Jurkat, Clone E6-1 (cell line): Measurements from ENCODE around the gene NRG2. TPM values are rescaled to one million over a fixed set of nuclear protein-coding genes. Genes with fewer than 3 reads are reported as not detected.

Experiments used
- DNase-seq: peaks from one replicate; pipeline ENCODE4 v3.0.0-alpha.2; 2011; ENCODE audit warnings: low read depth, low spot score
- H3K4me3 ChIP-seq: 2 replicates; pipeline ENCODE4 v1.5.1; 2011; ENCODE audit warnings: mild to moderate bottlenecking, low read length, control low read depth, moderate library complexity
- polyA plus RNA-seq: library from polyadenylated mRNA; unstranded; fragments of >200 nt; gene quantifications from one replicate; pipeline ENCODE4 v1.2.1, GENCODE V29; 2012; ENCODE audit warnings: missing spikeins; ENCODE audit not compliant: insufficient read length, insufficient read depth

NRG2 gene
- not detected for polyA plus RNA-seq

- peak; percentile 39 for DNase-seq
- H3K4me3 ChIP-seq: peak within 1 kb of the TSS; percentile 52
These were observed at the start of gene NRG2 for GRCh38 chr5:140042643-140043507. Gene NRG2, minus strand, starts transcription at chr5:140043299.

DNA sequence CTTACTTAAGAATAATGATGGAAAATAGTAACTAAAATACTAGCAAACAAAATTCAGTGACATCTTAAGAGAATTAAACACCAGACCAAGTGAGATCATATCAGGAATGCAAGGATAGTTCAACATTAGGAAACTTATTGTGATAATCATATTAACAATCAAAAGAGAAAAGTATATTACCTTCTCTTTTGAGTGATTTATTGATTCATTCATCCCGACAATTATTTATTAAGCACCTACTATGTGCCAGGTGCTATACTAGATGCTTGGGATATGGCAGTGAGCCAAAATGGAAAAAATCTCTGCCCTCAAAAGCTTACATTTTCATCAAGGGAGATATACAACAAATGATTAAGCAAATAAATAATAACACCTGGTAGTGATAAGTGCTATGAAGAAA, 47.2 kb upstream of the NRG2 start:
- H3K4me3 ChIP-seq: no peak overlapping the region
- no peak for DNase-seq

DNA sequence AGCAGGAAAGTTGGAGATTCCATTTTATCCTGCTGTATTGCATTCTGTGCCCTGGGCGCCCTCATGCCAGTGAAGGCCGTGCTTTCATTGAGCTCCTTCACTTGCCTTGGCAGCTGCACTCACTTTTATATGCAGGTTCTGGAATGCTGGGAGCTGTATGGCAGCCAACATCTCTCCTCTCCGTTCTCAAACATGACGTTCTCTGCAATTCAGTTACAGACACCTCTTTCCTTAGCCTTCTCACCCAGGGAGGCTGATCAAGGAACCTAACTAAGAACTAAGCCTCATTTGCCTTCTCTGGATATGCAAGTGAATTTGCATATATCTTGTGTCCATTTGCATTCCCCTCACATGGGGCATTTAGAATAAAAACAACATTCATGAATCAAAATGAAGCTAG, 41.4 kb upstream of the NRG2 start:
- H3K4me3 ChIP-seq: no peak overlapping the region
- DNase-seq: no peak

- DNase-seq: no peak
- no peak overlapping the region for H3K4me3 ChIP-seq
These were observed 40.6 kb upstream of the NRG2 start for GRCh38 chr5:140083650-140084049.

DNA sequence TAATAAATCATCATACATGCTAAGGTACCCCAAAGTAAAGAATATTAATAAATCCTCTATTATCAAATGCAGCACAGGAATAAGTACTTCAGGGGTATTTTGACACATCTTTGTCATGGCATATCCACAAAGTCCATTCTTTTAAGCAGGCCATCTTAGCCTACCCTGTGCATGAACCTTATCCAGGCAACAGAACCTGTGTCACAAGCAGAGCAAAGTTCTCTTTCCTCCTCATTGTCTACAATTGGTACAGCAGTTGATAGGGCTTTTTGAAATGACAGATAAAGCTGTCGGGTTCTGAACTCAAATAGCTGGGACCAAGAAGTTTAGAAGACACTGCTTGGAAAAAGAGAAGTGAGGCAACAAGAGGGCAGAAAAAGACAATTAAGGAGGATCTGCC, 40.0 kb upstream of the NRG2 start:
- H3K4me3 ChIP-seq: no peak overlapping the region
- DNase-seq: no peak

DNA sequence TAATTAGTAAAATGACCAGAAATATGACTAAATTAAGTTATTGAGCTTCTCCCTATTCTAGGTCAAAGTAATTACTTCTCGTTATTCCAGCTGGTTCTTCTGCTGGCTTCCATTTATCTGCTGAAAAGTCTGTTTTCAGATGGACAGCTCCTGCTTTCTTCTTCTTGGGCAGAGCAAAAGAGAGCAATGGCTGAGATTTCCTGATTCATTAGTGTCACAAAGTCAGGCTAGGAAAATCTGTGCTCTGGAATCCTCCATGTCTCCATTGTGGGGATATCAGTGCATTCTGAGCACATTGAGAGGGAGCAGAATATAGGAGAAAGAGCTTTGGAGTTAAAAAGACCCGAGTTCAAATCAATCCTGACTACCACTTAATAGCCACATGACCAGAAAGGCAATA, 33.7 kb upstream of the NRG2 start:
- H3K4me3 ChIP-seq: no peak overlapping the region
- no peak for DNase-seq

GRCh38 chr5:140076142-140076541, 33.0 kb upstream of the NRG2 start:
- DNase-seq: no peak
- H3K4me3 ChIP-seq: no peak overlapping the region

- DNase-seq: no peak
- H3K4me3 ChIP-seq: no peak overlapping the region
These were observed 32.3 kb upstream of the NRG2 start for GRCh38 chr5:140075371-140075770.

DNA sequence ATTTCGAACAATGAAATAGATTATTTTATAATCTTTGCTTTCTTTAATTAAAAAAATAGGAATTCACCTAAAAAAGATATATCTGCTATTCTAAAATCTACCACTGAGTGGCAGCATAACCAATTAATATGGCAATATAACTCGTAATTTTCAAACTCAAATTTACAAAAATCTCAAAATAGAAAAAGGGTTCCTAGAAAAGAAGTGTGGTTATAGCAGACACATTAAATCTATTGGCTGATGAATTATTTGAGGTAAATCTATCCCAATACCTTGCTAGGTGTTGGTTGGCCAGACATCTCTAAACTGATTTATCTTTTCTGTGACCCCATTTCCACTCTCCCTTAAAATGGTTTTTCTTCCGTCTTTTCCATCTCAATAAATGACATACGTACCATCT, 30.2 kb upstream of the NRG2 start:
- H3K4me3 ChIP-seq: no peak overlapping the region

GRCh38 chr5:140072812-140073211, 29.7 kb upstream of the NRG2 start:
- DNase-seq: no peak
- H3K4me3 ChIP-seq: no peak overlapping the region

More for the DNA sequence above, 30.2 kb upstream of the NRG2 start:
- DNase-seq: peak; percentile 15

DNA sequence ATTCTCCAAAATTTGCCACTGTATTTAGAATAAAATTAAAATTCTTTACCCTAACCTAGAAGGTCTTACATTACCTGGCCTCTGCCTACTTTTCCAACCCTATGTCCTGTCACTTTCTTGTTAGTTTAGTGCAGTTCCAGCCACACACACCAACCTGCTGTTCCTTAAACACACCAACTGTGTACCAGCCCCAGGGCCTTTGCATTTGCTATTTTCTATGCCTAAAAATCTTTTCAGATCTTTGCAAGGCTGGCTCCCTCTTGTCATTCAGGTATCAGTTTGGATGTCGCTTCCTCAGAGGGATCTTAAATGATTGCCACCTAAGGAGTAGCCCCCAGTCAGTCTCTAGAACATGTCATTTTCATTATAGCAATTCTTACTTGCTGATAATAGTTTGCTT, 17.7 kb upstream of the NRG2 start:
- H3K4me3 ChIP-seq: no peak overlapping the region
- no peak for DNase-seq

DNA sequence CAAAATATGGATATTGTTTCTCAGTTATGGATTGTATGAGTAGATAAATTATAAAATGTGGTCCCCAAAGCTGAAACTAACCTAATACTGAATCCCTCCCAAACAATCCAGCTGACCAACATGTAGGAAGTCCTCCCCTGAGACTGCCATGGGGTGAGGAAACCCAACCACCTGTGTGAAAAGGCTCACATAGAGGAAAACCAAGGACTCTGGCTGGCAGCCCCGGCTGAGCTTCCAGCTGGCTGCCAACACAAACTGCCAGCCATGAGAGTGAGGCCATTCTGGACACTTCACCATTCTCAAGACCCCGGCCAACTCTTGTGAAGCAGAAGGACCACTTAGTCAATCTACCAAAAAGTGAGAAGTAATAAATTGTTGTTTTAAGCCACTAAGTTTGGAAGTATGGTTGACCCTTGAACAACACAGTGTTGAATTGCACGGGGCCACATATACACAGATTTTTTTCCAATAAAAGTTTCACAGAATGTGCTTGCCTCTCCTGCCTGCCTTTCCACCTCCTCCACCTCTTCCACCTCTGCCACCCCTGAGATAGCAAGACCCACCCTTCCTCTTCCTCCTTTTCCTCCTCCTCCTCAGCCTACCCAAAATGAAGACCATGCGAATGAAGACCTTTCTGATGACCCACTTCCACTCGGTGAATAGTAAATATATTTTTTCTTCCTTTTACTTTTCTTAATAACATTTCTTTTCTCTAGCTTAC, 15.3 kb upstream of the NRG2 start:
- H3K4me3 ChIP-seq: no peak overlapping the region
- DNase-seq: no peak

DNA sequence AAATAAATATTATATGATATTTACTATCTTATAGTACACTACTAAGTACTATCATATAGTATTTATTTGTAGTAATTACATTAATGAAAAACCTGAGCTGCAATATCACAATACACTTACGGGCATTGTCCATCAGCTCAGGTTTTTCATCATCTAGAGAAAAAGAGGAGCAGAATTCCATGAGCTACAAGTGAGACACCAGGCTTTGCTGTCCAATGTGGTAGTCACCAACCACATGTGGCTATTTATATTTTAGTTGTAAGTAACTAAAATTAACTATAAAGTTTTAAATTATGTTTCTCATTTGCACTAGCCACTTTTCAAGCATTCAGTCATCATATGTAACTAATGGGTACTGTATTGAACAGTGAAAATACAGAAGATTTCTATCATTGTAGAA, 13.8 kb upstream of the NRG2 start:
- no peak overlapping the region for H3K4me3 ChIP-seq
- no peak for DNase-seq

DNA sequence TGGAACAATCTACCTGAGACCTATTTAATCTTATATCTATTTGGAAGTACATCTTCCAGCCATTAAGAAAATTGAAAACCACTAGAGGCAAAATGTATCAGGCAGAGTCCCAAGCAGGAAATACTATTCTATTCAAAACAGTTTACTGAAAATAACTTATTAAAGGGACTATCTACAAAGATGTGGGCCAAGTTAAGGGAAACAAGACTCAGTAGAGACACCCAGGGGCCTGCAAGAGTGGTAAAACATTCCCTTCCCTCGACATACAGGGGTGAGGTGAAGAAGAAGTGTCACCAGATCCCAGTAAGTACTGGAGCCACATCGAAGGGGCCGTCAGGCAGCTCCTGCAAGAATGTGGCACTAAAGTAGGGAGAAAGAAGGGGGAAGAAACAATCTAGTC, 12.1 kb upstream of the NRG2 start:
- no peak overlapping the region for H3K4me3 ChIP-seq
- DNase-seq: no peak

GRCh38 chr5:140054086-140054689, 11.1 kb upstream of the NRG2 start:
- H3K4me3 ChIP-seq: no peak overlapping the region
- no peak for DNase-seq

DNA sequence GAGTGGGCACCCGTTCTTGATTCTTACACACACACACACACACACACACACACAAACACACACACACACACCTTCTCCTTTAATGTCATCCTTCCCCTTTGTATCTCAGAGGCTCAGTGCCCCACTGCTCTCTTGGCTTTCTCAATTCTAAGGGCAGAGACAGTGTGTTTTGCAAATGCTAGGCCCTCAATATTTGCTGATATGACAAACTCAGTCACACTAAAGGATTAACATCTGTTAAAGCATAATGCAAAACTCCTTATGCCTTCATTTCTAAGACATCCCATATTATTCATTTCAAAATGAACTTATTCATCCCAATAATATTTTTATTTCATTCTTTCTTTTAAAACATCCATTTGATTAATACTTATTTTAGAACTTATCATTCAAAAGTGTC, 8.9 kb upstream of the NRG2 start:
- DNase-seq: no peak
- no peak overlapping the region for H3K4me3 ChIP-seq

DNA sequence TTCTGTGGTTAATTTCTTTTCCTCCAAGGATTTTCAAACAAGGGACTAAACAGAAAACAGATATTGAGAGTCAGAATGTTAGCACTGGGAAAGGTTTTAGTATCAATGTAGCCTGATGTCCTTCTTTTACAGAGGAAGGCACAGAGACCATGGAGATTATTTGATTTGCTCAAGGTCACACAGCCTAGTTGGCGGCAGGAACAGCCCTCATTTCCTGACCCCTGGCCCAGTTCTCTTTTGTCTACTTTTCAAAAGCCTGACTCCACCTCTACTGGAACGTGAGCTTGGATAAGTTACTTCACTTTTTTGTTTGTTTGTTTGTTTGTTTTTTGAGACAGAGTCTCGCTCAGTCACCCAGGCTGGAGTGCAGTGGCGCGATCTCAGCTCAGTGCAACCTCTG, 6.6 kb upstream of the NRG2 start:
- H3K4me3 ChIP-seq: no peak overlapping the region
- no peak for DNase-seq

GRCh38 chr5:140049205-140049604, 6.1 kb upstream of the NRG2 start:
- no peak overlapping the region for H3K4me3 ChIP-seq
- no peak for DNase-seq

DNA sequence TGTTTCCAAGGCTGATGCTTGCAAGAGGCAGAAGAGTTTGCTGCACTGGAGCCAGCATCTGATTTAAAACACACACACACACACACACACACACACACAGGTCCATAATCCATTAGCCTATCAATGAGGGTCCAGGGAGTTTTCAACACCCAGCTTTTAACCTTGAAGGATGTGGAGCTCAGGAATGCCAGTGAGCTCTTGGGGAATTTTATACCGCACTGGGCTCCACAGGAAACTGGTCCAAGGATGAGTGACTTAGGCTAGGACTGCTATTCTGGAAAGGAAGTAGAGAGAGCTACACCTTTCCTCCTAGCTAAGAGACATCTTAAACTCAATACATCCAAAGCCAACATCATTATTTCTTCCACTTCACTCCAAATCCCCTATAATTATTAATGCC, 942 bp upstream of the NRG2 start:
- no peak for DNase-seq
- no peak overlapping the region for H3K4me3 ChIP-seq

- no peak for DNase-seq
- peak overlapping the region; percentile 52 for H3K4me3 ChIP-seq
These were observed 391 bp upstream of the NRG2 start for GRCh38 chr5:140043508-140043872.
